Right lobe of liver (tissue), 6 donors: ENCODE measurements around the gene MEG3. TPM values are rescaled to one million over a fixed set of nuclear protein-coding genes. Genes with fewer than 3 reads are reported as not detected.

Source experiments
- ATAC-seq, 4 donors: fragments of 200-7000 bp; cut with Tn5 transposase; one replicate each; pipeline ENCODE4 v1.9.1; 2020; ENCODE audit warnings: mild to moderate bottlenecking in 4 of 4, moderate library complexity in 4 of 4
- DNase-seq, 3 donors: peaks; one replicate each; pipeline ENCODE4 v3.0.0-alpha.2; 2020
- H3K27ac ChIP-seq, 3 donors: fragments of 200-600 bp; one replicate each; pipeline ENCODE4 v1.8.0; 2022
- H3K27me3 ChIP-seq, 2 donors: fragments of 200-600 bp; one replicate each; pipeline ENCODE4 v1.8.0; 2022
- H3K36me3 ChIP-seq, 4 donors: fragments of 200-600 bp; sonication (generic) in 1 of 4; one replicate each; pipeline versions ENCODE4 v1.5.1 to v1.8.0; 2017 to 2022; ENCODE audit warnings: control low read depth in 1 of 4
- H3K4me1 ChIP-seq, 4 donors: fragments of 200-600 bp; sonication (generic) in 1 of 4; one replicate each; pipeline versions ENCODE4 v1.5.1 to v1.8.0; 2017 to 2022; ENCODE audit warnings: control low read depth in 1 of 4
- H3K4me3 ChIP-seq, 3 donors: fragments of 200-600 bp; one replicate each; pipeline ENCODE4 v1.8.0; 2022
- H3K9me3 ChIP-seq, 4 donors: fragments of 200-600 bp; sonication (generic) in 1 of 4; one replicate each; pipeline versions ENCODE4 v1.5.1 to v1.8.0; 2017 to 2022; ENCODE audit warnings: control low read depth in 1 of 4
- POLR2A ChIP-seq: fragments of 450-650 bp; IDR thresholded peaks from one replicate; pipeline ENCODE4 v1.6.1; 2017; ENCODE audit warnings: antibody characterized with exemption, mild to moderate bottlenecking
- WGBS: methylation state at CpG from one replicate; pipeline ENCODE4 v1.1.6; 2018; ENCODE audit warnings: low coverage, low lambda C conversion rate; ENCODE audit not compliant: insufficient coverage; ENCODE audit errors: missing lambda C conversion rate; 5-methylcytosine and 5-hydroxymethylcytosine counted together
- intact Hi-C, 2 donors: fragments of 100-400 bp; cut with DNase I; formaldehyde crosslinking; loops; one replicate each; pipeline versions ENCODE4 v1.11.2 to v1.14.1; 2022
- total RNA-seq, 6 experiments: library from RNA; depleted of rRNA in 2 of 6; stranded (reverse); fragments of >200 nt in 2 of 6; fragmentation: NEBNext Ultra II Directional in 3 of 6; extraction: Animal tissue kit (Norgen Biotek cat#: 25700) in 3 of 6; gene quantifications; one replicate each; pipeline versions ENCODE4 v1.1.0 to v1.2.4, GENCODE V29; 2016 to 2023
- TF ChIP-seq, protein P1 (sequence below), 4 donors: fragments of 200-600 bp in 3 of 4; fragments of 450-650 bp in 1 of 4; IDR thresholded peaks; one replicate each; pipeline versions ENCODE4 v1.5.1 to v1.8.0; 2016 to 2022; ENCODE audit warnings: antibody characterized with exemption in 4 of 4, mild to moderate bottlenecking in 2 of 4
- donor health status: DM: no; HTN: yes; CAD: no.
- donor health status: DM: no; HTN: no; CAD: no.
- donor health status: DM: no; HTN: no; CAD: no.
- donor health status: DM: no; HTN: yes; CAD: no.
- donor health status: DM: no; HTN: yes; CAD: no.

The MEG3 gene
- total RNA-seq, 6 experiments from 2014 or later: 5.7 to 43.7 (median 23.9) TPM

DNA sequence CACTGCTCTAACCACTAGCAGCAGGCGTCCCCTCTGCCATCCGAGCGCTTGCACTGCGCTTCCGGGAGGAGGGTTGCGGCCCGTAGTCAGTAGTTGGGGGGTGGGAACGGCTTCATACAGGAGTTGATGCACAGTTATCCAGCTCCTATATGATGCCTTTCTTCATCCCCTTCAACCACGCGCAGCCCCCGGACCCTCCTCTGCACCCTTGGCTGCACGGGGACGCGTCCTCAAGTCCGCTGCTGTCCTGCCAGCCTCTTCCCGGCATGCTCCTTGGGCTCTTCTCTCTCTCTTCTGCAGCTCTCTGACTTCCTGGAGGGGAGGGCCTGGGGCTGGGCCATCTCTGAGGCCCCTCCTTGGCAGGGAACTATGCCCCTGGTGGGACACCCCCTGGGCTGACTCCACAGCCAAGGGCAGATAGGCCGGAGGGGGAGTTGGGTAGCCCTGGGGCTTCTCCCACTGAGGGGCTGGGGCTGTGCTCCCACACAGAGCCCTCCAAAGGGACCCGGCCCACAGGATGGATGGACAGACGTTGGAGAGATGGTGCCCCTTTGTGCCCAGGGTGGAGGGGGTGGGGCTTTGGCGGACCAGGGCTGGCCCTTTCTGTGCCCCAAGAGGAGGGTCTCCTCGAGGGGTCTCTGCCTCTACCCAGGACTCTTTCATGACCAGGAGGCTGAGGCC, 48.6 kb downstream of the MEG3 start:
- DNase-seq (peak in 2 of 3 donors; percentile 7 to 39), ATAC-seq (no peak)
- Histone ChIP-seq H3K27me3 (no peaks in the 10 kb centered on the region), H3K4me3 (no peak overlapping the region), H3K36me3 (no peaks in the 10 kb centered on the region), H3K27ac (no peak overlapping the region), H3K4me1 (no peaks in the 10 kb centered on the region), H3K9me3 (no peaks in the 10 kb centered on the region)
- intact Hi-C loops: no loop called here
- no peak for TF ChIP-seq POLR2A
- TF ChIP-seq, protein P1, sequence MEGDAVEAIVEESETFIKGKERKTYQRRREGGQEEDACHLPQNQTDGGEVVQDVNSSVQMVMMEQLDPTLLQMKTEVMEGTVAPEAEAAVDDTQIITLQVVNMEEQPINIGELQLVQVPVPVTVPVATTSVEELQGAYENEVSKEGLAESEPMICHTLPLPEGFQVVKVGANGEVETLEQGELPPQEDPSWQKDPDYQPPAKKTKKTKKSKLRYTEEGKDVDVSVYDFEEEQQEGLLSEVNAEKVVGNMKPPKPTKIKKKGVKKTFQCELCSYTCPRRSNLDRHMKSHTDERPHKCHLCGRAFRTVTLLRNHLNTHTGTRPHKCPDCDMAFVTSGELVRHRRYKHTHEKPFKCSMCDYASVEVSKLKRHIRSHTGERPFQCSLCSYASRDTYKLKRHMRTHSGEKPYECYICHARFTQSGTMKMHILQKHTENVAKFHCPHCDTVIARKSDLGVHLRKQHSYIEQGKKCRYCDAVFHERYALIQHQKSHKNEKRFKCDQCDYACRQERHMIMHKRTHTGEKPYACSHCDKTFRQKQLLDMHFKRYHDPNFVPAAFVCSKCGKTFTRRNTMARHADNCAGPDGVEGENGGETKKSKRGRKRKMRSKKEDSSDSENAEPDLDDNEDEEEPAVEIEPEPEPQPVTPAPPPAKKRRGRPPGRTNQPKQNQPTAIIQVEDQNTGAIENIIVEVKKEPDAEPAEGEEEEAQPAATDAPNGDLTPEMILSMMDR (IDR thresholded peaks at IDR 0.05): no peak
- WGBS: 93% methylated on average over 3 of the region's 21 CpGs

GRCh38 chr14:100875126-100875525, 49.2 kb downstream of the MEG3 start:
- Histone ChIP-seq H3K36me3 (no peaks in the 10 kb centered on the region), H3K9me3 (no peaks in the 10 kb centered on the region), H3K27ac (no peak overlapping the region), H3K27me3 (no peaks in the 10 kb centered on the region), H3K4me3 (no peak overlapping the region), H3K4me1 (no peaks in the 10 kb centered on the region)
- TF ChIP-seq, protein P1 (IDR thresholded peaks at IDR 0.05): no peak
- TF ChIP-seq POLR2A: no peak
- ATAC-seq (no peak), DNase-seq (peak in 2 of 3 donors; percentile 7 to 37)
- intact Hi-C loops: no loop called here
- WGBS: no CpG with 5 or more reads among the region's 6 CpGs

- ATAC-seq: no peak
- DNase-seq: peak in 2 of 3 donors; percentile 11 to 50
- intact Hi-C loops: no loop called here
- H3K27ac ChIP-seq: no peak overlapping the region
- H3K9me3 ChIP-seq: no peaks in the 10 kb centered on the region
- TF ChIP-seq POLR2A: no peak
- TF ChIP-seq, protein P1 (IDR thresholded peaks at IDR 0.05): no peak
- H3K4me1 ChIP-seq: no peaks in the 10 kb centered on the region
- H3K4me3 ChIP-seq: no peak overlapping the region
- H3K36me3 ChIP-seq: no peaks in the 10 kb centered on the region
- WGBS: 61% methylated on average over 3 of the region's 17 CpGs
- no peaks in the 10 kb centered on the region for H3K27me3 ChIP-seq
Measured at GRCh38 chr14:100875861-100876590, 50.1 kb downstream of the MEG3 start.

DNA sequence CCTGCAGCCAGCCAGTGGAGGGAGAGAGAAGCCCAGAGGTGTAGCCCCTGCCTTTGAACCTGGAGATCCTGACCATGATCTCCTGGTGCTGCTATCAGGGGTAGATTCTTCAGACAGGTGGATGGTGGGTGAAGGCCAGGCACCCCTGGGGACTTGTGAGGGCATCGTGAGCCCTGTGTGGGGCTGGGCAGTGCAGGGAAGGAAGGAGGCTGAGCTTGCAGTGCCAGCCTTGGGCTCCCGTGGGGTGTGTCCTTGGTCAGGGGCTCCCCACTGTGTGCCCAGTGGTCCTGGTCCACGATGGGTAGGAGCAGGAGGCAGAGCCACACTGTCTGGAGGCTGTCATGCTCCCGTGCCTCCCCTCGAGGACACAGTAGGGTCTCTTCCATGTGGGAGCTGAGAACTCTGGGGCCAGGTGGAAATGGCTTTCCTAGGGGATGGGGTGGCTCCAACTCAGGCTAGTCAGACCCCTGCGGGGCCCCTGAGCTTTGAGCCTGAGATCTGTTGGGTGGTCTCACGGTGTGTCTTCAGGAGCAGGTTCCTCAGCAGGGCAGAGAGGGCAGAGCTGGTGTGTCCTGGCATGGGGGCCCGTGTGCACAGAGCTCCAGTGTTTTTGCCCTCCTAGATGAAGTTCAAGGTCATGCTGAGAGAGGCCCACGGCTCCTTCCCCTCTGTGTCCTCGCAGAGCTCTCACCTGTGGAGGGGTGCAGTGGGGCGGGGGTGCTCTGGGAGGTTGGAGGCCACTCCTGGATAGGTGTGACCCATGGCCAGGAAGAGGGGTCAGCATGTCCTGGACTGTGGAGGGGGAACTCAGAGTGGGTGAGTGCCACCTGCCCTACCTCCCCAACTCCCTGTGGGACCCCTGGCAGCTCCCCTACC, 52.6 kb downstream of the MEG3 start:
- no CpG with 5 or more reads among the region's 11 CpGs for WGBS
- intact Hi-C loops: no loop called here
- no peak for ATAC-seq

More for the DNA sequence above, 52.6 kb downstream of the MEG3 start:
- H3K27me3 ChIP-seq: no peaks in the 10 kb centered on the region
- TF ChIP-seq, protein P1 (IDR thresholded peaks at IDR 0.05): no peak
- DNase-seq: peak in 2 of 3 donors; percentile 11 to 37
- no peak overlapping the region for H3K27ac ChIP-seq
- H3K4me3 ChIP-seq: no peak overlapping the region
- no peaks in the 10 kb centered on the region for H3K36me3 ChIP-seq
- H3K4me1 ChIP-seq: no peaks in the 10 kb centered on the region
- no peaks in the 10 kb centered on the region for H3K9me3 ChIP-seq
